NCI-H748 (cell line): ENCODE data around the gene C16orf92.

Source experiments
- DNase-seq: peaks from one replicate; lab custom pipeline; 2025; ENCODE audit not compliant: unreplicated experiment; lab: John Stamatoyannopoulos, UW

C16orf92 gene

GRCh38 chr16:30022887-30023286 lies at the start of gene C16orf92:
C16orf92 (plus strand) TSS chr16:30023198; CDS start chr16:30023341, 143 bp downstream.
- DNase-seq, result no peak

DNA sequence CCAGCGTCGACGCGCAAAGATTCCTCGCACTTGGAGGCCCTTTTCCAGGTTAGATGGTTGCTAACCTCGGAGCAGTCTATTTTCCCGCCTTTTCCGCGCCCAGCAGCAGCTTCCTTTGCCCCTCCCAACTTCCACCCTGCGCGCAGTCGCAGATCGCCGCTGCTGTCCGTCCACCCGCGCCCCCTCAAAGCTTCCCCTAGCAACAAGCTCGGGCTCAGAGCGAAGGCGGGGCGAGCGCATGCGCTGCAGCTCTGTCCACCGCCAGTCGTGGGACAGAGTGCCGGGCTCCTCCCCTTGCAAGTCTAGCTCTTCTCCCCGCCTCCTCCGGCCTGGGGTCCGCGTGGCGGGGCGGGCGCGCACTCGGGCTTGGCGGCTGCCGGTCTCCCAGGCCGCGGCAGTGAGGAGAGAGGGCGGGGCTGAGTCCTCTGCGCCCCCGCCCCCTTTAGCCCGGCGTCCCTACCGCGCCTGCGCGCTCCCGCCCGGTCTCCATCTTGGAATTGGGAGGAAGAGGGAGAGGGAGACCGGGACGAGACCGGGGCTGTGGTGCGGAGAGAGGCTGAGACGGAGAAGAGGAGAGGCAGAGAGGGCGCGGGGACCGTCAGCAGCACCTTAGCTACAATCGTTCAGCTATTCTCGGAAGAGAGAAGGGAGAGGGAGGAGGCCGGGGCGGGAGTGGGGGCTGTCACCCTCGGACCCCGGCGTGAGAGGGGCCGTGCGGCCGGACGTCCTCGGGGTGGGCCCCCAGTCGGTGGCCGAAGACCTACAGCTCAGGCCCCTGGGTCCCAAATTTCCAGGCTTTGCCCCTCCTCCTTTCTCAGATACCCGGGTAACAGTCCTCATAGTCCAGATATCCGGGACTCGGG lies 49.4 kb upstream of the C16orf92 start, which contains the start of gene TAOK2:
Gene TAOK2, plus strand, starts transcription at position 485 of the 863 bp plus-strand sequence. CDS start 3,905 bp downstream, outside the sequence.
- DNase-seq, result peak; percentile 97

- peak; percentile 22 for DNase-seq
These were observed 48.5 kb upstream of the C16orf92 start for GRCh38 chr16:29974291-29975133.

- no peak for DNase-seq
These were observed 47.9 kb upstream of the C16orf92 start for GRCh38 chr16:29975134-29975538.

- no peak for DNase-seq
These were observed 47.0 kb upstream of the C16orf92 start for GRCh38 chr16:29975811-29976511.

- DNase-seq, result no peak
These were observed 45.8 kb upstream of the C16orf92 start for GRCh38 chr16:29977063-29977825.

- no peak for DNase-seq
These were observed 44.9 kb upstream of the C16orf92 start for GRCh38 chr16:29978081-29978480.

GRCh38 chr16:29978564-29979270 lies 44.3 kb upstream of the C16orf92 start:
- no peak for DNase-seq

GRCh38 chr16:29982560-29983419 lies 40.2 kb upstream of the C16orf92 start:
- DNase-seq, result no peak

GRCh38 chr16:29983420-29984136 lies 39.4 kb upstream of the C16orf92 start:
- DNase-seq, result no peak

DNA sequence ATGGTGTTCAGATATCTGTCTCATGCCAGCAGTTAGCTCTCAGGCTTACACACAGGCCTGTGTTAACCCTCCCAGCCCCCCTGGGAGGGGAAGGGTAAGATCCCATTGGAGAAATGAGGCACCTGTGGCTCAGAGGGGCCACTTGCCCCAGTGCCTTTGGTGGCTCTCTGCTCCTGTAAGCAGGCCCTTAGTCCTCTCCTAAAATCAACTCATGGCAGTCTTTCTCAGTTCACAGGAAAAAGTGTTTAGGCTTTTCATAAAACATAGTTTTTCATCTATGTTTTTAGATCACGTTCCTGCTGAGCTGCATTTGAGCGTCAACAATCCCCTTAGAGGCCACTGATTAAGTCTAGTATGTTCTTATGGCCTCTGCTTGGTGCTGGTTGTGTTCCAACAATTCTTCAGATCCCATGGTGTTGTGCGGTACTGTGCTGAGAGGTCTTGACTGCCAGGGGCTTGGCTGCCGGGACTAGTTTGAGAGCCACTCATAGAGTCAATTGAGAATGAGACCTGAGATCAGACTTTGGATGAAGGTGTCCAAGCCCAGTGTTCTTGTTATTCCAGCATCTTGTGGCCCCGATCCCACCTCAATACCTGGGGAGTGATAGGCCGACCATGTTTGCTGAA lies 38.7 kb upstream of the C16orf92 start:
- no peak for DNase-seq

GRCh38 chr16:29984764-29985147 lies 38.2 kb upstream of the C16orf92 start:
- no peak for DNase-seq

DNA sequence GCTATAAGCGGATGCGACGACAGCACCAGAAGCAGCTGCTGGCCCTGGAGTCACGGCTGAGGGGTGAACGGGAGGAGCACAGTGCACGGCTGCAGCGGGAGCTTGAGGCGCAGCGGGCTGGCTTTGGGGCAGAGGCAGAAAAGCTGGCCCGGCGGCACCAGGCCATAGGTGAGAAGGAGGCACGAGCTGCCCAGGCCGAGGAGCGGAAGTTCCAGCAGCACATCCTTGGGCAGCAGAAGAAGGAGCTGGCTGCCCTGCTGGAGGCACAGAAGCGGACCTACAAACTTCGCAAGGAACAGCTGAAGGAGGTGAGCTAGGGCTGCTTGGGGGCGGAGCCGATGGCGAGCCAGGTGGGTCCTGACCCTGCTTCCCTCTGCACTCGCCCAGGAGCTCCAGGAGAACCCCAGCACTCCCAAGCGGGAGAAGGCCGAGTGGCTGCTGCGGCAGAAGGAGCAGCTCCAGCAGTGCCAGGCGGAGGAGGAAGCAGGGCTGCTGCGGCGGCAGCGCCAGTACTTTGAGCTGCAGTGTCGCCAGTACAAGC lies 37.7 kb upstream of the C16orf92 start:
- no peak for DNase-seq

- no peak for DNase-seq
These were observed 36.8 kb upstream of the C16orf92 start for GRCh38 chr16:29986231-29986630.

GRCh38 chr16:29986931-29987330 lies 36.1 kb upstream of the C16orf92 start:
- no peak for DNase-seq

- no peak for DNase-seq
These were observed 35.5 kb upstream of the C16orf92 start for GRCh38 chr16:29987371-29988085.
